GM12875 (cell line): ENCODE data around the gene CISH.
A peak's percentile ranks its signal among the peaks of the same experiment; 100 is the strongest.

Source experiments
- H3K4me3 ChIP-seq: one replicate; pipeline ENCODE4 v1.5.1; 2011; ENCODE audit warnings: low read depth, low read length, control low read depth
- CTCF ChIP-seq: IDR thresholded peaks from 2 replicates; pipeline ENCODE4 v1.5.1; 2011; ENCODE audit warnings: low read depth, mild to moderate bottlenecking, control low read depth, inconsistent platforms, low read length, moderate library complexity, borderline replicate concordance; ENCODE audit not compliant: insufficient read depth

CISH gene

GRCh38 chr3:50623840-50624474 is 12.4 kb upstream of the CISH start:
- no peak for TF ChIP-seq CTCF
- H3K4me3 ChIP-seq, result no peak overlapping the region

GRCh38 chr3:50622881-50623280 is 11.3 kb upstream of the CISH start:
- no peak overlapping the region for H3K4me3 ChIP-seq
- no peak for TF ChIP-seq CTCF

- no peak for TF ChIP-seq CTCF
- no peak overlapping the region for H3K4me3 ChIP-seq
Measured at GRCh38 chr3:50620820-50621219, 9.2 kb upstream of the CISH start.

GRCh38 chr3:50620420-50620819 is 8.8 kb upstream of the CISH start:
- H3K4me3 ChIP-seq, result no peak overlapping the region
- no peak for TF ChIP-seq CTCF

- peak overlapping the region; percentile 82 for H3K4me3 ChIP-seq
- no peak for TF ChIP-seq CTCF
Measured at GRCh38 chr3:50617911-50618481, 6.4 kb upstream of the CISH start.

GRCh38 chr3:50617096-50617791 is 5.7 kb upstream of the CISH start, which contains the start of gene MAPKAPK3:
TSS of gene MAPKAPK3 (plus strand) at chr3:50617151. CDS start at chr3:50617566, 415 bp downstream.
- TF ChIP-seq CTCF, result no peak
- H3K4me3 ChIP-seq, result peak within 1 kb of the TSS; percentile 82

- TF ChIP-seq CTCF, result no peak
Measured at GRCh38 chr3:50616770-50617095, 5.2 kb upstream of the CISH start.

More at GRCh38 chr3:50616770-50617095, 5.2 kb upstream of the CISH start:
- H3K4me3 ChIP-seq, result peak overlapping the region; percentile 43
